Fibroblast of skin of right quadriceps (primary cell): Measurements from ENCODE around the gene NEAT1.
A peak's percentile ranks its signal among the peaks of the same experiment; 100 is the strongest.
"Not testable (repeated sequence)": the region's sequence is repeated elsewhere in the genome, so short reads cannot be mapped to it uniquely, and the experiment has no call there.

Experiments used
- DNase-seq: peaks from one replicate; pipeline ENCODE4 v3.0.0-alpha.2; 2013

Gene NEAT1

GRCh38 chr11:65411681-65412070 lies 10.9 kb upstream of the NEAT1 start:
- DNase-seq = no peak

DNA sequence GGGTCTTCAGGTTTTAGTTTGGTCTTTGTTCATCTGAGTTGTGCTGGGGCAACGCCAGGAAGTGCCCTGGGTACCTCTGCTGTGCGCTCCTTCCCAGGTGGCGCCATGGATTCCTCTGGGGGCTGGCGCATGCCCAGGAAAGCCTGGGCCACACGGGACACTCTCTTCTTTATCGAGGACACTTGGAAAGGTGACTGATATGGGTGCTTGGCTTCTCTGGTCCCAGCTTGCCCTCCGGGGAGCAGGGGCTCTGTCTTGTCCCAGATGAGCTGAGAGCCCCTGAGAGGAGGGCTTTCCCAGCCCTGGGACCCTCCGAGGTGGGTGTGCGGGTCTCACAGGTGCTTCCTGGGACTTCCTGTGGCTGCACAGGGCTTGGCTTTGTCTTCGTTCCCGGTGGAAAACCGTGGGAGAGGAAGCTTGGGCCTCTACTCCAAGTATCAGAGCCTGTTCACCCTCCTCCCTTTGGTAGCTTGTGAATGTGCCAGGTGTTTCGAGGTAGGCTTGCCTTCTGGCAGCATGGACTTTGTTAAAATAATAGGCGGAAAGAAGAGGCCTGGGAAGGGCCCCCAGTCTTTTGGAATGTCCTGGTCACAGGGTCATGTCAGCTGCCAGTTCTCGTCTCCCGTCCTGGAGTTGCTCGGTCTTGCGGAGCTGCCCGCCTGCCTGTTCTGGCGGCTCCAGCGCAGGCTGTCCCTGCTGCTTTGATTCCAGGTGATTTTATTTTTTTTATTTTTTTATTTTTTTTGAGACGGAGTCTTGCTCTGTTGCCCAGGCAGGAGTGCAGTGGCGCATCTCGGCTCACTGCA lies 10.1 kb upstream of the NEAT1 start:
- no peak for DNase-seq

GRCh38 chr11:65413077-65413664 lies 9.4 kb upstream of the NEAT1 start:
- DNase-seq = not testable (repeated sequence)

DNA sequence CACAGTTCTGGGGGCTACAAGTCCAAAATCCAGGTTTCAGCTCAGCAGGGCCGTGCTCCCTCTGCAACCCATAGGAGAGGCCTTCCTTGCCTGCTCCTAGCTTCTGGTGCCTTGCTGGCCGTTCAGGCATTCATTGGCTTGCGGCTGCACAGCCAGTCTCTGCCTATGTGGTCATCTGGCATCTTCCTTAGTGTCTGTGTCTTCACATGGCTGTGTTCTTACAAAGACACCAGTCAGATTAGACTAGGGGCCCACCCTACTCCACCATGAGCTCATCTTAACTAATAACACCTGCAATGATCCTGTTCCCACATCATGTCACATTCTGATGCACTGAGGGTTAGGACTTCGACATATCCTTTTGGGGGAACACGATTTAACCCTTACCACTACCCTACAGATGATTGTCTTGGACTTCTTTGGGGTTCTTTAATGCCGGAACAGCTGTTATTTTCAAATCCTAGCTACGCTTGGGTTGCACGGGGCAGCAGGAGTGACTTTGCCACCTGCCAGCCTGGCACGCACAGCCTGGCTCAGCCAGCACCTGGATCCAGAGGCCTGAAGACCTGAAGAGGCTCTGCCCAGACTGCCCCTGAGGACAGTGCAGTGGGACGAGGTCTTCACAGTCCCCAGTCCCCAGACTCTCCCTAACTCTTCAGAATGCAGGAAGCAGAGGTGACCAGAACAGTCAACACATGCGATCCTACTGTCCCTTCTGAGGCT lies 7.7 kb upstream of the NEAT1 start:
- no peak for DNase-seq

- DNase-seq = no peak
Measured at GRCh38 chr11:65415499-65416340, 6.9 kb upstream of the NEAT1 start.

DNA sequence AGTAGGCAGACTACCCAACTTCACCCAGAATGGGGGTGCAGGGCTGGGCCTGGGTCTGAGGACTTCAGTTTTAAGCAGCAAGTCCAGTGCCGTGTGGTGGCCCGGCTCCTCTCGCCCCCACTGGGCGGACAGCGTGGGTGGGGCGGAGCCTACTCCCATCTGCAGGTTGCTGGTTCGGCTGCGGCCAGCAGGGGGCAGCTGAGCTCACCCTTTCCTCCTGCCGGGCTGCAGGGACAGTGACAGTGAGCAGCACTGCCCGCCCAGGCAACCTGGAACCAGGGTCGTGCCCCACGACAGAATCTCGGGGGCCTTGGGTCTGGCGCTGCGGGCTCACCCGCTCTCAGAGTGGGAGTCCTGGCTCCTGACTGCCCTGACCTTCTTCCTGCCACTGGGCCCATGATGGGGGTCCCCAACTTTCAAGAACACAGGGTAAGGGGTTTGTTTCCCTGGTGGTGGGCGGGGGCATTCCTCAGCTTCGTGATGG lies 6.2 kb upstream of the NEAT1 start:
- DNase-seq = peak; percentile 75

GRCh38 chr11:65416841-65417701 lies 5.5 kb upstream of the NEAT1 start:
- no peak for DNase-seq

- DNase-seq = no peak
Measured at GRCh38 chr11:65417702-65418430, 4.7 kb upstream of the NEAT1 start.

DNA sequence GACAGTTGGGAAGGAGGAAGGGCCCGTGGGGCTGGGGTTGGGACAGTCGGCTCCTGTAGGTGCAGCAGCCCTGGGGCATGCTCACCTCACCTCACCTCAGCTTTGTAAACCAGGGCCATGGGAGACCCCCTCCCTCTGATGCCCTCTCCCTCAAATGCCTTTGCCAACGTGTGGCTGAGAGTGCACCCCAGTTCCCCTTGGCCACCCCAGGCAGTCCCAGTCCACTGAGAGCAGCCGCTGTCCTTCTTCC lies 4.2 kb upstream of the NEAT1 start:
- DNase-seq = no peak

DNA sequence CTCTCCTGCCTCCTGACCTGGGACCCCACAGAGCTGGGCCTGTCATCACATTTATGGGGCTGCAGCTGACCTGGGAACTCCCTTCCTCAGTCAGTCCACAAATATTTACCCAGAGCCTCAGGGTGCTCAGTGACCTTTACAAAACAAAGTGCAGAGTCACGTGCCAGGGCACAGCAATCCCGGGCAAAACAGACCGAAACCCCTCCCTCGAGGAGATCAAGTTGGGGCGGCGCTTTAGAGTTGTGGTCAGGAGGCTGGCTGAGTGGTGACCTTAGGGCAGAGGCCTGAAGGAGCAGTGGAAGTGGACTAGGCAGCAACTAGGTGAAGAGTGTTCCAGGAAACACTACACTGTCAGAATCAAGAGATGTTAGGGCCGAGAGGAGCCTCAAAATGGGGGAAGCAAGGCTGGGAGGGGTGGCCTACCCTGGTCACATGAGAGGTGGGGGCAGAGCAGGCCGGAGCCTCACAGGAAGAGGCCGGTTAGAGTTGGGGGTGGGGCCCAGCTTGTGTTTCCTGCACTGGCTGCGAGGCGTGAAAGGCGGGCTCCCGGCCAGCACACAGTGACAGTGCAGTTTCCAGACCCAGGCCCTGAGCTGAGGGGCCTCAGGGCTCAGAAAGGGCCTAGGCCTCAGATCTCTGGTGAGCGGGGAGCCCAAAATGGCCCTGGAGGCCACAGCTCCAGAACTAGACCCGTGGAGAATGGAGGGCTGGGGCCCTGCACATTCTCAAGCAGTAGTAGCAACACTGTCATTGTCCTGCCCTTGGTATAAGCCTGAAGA lies 3.7 kb upstream of the NEAT1 start:
- peak; percentile 94 for DNase-seq

DNA sequence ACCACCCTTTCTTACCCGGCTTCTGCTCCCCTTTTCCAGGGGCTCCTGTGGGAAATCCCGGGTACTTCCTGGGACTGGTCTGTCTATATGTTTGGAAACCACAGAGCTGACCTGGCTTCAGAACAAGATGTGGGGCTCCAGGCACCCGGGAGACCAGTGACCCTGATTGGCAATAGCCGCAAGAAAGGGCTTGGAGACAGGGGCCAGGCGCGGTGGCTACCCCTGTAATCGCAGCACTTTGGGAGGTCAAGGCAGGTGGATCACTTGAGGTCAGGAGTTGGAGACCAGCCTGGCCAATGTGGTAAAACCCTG lies 3.2 kb upstream of the NEAT1 start:
- DNase-seq = no peak

DNA sequence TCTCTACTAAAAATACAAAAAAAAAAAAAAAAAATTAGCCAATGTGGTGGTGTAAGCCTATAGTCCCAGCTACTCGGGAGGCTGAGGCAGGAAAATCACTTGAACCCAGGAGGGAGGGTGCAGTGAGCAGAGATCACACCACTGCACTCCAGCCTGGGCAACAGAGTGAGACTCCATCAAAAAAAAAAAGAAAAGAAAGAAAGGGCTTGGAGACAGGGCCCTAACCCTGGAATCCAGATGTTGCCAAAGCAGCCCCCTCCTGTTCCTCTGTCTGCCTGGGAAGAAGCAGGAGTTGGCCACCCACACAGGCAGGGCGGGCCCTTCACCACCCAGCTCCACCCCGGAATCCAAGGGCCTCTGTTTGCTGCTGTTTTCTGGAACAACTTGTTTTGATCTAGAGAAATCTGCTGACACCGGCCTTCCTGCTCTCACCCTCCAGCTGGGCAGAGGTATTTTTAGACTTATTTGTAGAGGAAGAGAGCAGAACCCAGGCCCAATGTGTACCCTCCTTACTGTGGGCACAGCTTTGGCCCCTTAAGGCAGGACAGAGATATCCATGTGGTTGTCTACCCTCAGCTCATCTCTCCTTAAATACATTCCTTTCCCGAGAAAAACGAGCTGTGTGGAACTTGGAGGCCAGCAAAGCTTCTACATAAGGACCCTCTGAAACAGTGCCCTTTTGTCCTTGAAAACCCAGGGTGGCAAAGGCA lies 2.7 kb upstream of the NEAT1 start:
- peak; percentile 89 for DNase-seq

- no peak for DNase-seq
Measured at GRCh38 chr11:65420506-65420905, 2.1 kb upstream of the NEAT1 start.

DNA sequence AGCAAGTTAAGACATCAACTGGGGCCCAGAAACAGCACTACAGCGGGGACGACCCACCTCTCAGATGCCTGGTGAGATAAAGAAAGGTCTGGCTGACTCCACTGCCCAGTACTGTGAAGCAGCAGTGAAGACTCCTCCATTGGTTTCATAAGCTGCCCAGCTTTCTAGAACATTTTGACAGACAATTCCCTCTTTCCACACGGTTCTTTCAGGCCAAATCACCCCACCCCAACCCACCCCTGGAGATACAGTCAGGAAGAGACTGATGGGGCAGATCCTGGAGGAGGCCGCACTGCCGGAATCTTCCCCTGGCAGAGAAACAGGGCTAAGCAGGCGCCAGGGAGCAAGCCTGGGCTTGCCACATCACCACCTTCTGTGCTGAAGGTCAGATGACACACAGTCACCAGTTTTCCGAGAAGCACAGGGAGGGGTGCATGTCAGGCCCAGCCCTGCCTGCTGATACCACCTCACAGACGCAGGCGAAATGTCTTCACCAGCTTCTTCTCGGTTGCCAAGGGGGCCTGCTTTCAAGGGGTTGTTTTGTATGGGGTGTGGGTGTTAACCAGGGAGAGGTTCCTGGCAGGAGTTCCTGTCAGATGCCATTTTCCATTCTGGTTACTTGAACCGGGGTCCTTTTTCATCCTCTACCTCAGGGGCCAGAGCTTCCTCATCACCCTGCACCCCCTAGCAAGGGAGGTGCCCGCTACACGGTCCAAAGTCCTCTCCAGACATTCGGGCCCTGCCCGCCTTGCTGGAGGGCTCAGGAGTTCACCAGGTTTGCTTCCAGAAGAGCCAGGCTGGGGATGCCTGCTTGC lies 1.4 kb upstream of the NEAT1 start:
- peak; percentile 98 for DNase-seq

- DNase-seq = peak; percentile 98
Measured at GRCh38 chr11:65421794-65422632, 585 bp upstream of the NEAT1 start.

DNA sequence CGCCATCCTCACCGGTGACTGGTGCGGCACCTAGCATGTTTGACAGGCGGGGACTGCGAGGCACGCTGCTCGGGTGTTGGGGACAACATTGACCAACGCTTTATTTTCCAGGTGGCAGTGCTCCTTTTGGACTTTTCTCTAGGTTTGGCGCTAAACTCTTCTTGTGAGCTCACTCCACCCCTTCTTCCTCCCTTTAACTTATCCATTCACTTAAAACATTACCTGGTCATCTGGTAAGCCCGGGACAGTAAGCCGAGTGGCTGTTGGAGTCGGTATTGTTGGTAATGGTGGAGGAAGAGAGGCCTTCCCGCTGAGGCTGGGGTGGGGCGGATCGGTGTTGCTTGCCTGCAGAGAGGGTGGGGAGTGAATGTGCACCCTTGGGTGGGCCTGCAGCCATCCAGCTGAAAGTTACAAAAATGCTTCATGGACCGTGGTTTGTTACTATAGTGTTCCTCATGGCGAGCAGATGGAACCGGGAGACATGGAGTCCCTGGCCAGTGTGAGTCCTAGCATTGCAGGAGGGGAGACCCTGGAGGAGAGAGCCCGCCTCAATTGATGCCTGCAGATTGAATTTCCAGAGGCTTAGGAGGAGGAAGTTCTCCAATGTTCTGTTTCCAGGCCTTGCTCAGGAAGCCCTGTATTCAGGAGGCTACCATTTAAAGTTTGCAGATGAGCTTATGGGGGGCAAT lies 1.1 kb downstream of the NEAT1 start:
- peak; percentile 38 for DNase-seq

- peak; percentile 58 for DNase-seq
Measured at GRCh38 chr11:65424205-65425104, 1.9 kb downstream of the NEAT1 start.
